Kidney epithelial cell (primary cell): ENCODE results near the gene KRT86. TPM values are rescaled to one million over a fixed set of nuclear protein-coding genes. Genes with fewer than 3 reads are reported as not detected.

ENCODE experiments used
- DNase-seq: peaks from one replicate; pipeline ENCODE4 v3.0.0-alpha.2; 2010; ENCODE audit warnings: low read depth
- H3K27me3 ChIP-seq: 2 replicates; pipeline ENCODE4 v1.6.0; 2011; ENCODE audit warnings: low read length; ENCODE audit not compliant: control insufficient read depth, insufficient read depth
- H3K36me3 ChIP-seq: 2 replicates; pipeline ENCODE4 v1.5.1; 2011; ENCODE audit warnings: low read length; ENCODE audit not compliant: control insufficient read depth, insufficient read depth
- H3K4me3 ChIP-seq: 2 replicates; pipeline ENCODE4 v1.5.1; 2011; ENCODE audit warnings: low read depth, mild to moderate bottlenecking, control low read depth, low read length
- total RNA-seq: library from RNA; depleted of rRNA; stranded (reverse); fragments of >200 nt; gene quantifications from 2 replicates; pipeline ENCODE4 v1.2.3, GENCODE V29; 2015
- TF ChIP-seq, protein P1 (sequence below): IDR thresholded peaks from 2 replicates; pipeline ENCODE4 v1.5.1; 2011; ENCODE audit warnings: mild to moderate bottlenecking, moderate library complexity, low read length, control low read depth, inconsistent platforms; ENCODE audit not compliant: insufficient read depth, poor library complexity, severe bottlenecking

Gene KRT86
- total RNA-seq, 1 donor from 2014 or later, result 6.9 TPM

DNA sequence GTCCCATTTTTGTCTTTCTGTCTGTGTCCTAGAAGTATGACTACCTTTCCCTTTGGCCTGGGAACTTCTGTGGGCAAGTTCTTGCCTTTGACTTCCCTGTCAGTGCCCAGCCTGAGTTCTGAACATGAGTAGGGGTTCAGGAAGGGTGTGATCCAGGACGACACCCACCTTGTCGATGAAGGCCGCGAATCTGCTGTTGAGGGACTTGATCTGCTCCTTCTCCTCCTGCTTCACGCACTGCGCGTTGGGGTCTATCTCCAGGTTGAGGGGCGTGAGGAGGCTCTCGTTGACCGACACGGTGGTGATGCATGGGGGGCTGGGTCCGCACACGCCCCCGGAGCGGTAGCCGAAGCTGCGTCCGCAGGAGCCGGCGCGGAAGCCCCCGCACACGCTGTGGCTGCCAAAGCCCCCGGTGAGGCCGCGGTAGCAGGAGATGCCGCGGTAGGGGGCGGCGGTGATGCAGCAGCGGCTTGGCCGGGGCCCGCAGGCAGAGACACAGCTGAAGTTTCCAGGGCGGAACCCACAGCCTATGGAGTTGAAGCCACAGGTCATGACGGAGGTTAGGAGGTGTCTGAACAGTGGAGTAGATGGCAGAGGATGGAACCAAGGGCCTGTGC, 46.4 kb downstream of the KRT86 start, which contains the start of gene KRT83:
KRT83 (minus strand) TSS at position 615 of the 617 bp plus-strand sequence; CDS start at position 552, 63 bp downstream.
- peaks cover 35% of the 10 kb centered on the region for H3K27me3 ChIP-seq
- TF ChIP-seq, protein P1, sequence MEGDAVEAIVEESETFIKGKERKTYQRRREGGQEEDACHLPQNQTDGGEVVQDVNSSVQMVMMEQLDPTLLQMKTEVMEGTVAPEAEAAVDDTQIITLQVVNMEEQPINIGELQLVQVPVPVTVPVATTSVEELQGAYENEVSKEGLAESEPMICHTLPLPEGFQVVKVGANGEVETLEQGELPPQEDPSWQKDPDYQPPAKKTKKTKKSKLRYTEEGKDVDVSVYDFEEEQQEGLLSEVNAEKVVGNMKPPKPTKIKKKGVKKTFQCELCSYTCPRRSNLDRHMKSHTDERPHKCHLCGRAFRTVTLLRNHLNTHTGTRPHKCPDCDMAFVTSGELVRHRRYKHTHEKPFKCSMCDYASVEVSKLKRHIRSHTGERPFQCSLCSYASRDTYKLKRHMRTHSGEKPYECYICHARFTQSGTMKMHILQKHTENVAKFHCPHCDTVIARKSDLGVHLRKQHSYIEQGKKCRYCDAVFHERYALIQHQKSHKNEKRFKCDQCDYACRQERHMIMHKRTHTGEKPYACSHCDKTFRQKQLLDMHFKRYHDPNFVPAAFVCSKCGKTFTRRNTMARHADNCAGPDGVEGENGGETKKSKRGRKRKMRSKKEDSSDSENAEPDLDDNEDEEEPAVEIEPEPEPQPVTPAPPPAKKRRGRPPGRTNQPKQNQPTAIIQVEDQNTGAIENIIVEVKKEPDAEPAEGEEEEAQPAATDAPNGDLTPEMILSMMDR, result no peak
- no peaks in the 10 kb centered on the region for H3K36me3 ChIP-seq
- no peak within 1 kb of the TSS for H3K4me3 ChIP-seq
- DNase-seq, result no peak

DNA sequence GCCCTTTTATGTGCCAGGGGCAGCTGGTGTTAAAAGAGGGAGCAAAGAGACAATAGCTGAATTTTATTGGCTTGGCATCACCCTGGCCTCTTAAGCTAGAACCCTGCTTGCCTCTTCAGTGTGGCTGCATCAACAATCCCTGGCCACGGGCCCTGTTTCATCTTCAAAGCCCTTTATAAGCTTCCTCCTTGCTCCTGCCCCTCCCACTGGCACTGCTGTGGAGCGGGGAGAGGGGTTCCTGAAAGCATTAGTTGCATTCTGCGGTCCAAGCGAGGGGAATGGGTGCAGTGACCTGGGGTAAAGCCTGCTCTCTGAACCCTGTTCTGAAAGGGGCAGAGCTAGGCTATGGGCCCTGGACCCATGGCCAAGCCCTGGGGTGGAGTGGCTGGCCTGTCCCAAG, 47.0 kb downstream of the KRT86 start:
- DNase-seq, result no peak
- H3K27me3 ChIP-seq, result peaks cover 35% of the 10 kb centered on the region
- TF ChIP-seq, protein P1, result no peak

DNA sequence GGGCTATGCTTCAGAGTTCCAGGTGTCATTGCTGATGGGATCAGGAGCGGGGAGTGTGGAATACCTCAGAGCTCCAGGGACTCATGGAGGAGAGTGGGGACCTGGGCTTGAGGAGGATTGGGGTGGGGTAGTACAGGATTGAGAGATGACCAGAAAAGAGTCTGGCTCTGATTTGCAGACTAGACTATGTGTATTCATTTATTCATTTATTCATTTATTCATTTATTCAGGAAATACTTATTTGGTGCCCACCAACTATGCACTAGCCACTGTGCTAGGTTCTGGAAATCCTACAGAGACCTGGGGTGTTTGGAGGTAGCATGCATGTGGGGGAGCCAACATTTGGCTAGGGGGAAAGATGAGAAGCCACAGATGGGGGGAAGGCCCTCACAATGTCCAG, 47.6 kb downstream of the KRT86 start:
- no peaks in the 10 kb centered on the region for H3K36me3 ChIP-seq
- H3K4me3 ChIP-seq, result no peak overlapping the region
- TF ChIP-seq, protein P1, result no peak
- H3K27me3 ChIP-seq, result peaks cover 35% of the 10 kb centered on the region
- DNase-seq, result no peak

More for the DNA sequence above, 47.0 kb downstream of the KRT86 start:
- Histone ChIP-seq H3K36me3 (no peaks in the 10 kb centered on the region), H3K4me3 (no peak overlapping the region)

DNA sequence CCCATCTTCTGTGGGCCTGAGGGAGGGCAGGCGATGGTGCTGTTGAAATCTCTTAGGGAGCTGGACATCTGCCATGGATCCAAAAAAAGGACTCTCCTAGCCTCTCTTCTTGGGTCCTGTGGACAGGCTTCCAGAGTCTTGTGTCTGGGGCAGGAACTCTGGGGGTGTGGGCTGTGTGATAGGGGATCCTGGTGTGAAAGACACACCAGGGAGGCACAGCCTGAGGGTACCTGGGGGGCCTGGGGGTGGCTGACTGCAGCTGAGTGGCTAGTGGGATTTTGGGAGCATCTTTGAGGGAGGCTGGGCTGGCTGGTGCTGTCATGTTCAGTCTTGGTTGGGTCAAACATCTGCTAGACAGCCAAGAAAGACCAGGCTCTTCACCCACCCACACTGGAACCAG, 48.6 kb downstream of the KRT86 start:
- Histone ChIP-seq H3K36me3 (no peaks in the 10 kb centered on the region), H3K4me3 (no peak overlapping the region), H3K27me3 (peaks cover 35% of the 10 kb centered on the region)
- no peak for DNase-seq
- TF ChIP-seq, protein P1, result no peak

DNA sequence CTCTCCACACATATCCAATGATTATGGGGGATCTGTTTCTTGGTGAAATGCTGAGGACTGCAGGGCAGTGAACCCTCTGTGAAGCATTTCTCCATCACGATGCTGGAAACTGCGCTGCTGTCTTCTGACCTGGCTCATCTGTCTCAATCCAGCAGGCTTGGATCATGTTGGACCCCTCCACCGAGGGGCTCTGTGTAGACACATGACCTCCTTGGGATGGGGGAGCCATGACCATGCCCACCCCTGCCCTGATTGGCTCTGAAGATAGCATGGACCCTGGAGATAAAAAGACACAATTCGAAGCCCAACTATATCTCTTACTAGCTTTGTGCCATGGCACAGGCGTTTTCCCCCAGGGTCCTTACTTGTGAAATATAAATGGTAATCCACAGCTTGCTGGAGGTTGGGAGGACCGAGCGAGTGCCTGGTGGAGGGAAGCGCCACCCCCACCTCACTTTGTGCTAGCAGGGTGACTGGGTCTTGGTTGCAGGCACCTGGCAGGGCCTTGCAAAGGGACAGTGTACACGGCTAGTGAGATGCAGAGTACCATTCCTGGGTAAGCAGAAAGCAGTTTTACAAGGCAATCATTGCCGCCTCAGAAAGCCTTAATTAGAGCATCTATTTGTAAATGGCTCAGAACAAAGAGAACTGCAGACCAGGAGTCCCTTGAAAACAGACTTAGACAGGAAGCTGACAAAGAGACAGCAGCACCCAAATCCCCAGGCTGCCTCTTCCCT, 49.1 kb downstream of the KRT86 start:
- no peak for DNase-seq
- H3K27me3 ChIP-seq, result peaks cover 34% of the 10 kb centered on the region
- TF ChIP-seq, protein P1, result no peak
- no peaks in the 10 kb centered on the region for H3K36me3 ChIP-seq
- H3K4me3 ChIP-seq, result no peak overlapping the region
